Endothelial cell of umbilical vein (primary cell): ENCODE data around the gene MRPL55. TPM values are rescaled to one million over a fixed set of nuclear protein-coding genes. Genes with fewer than 3 reads are reported as not detected.
"Not testable (repeated sequence)": the region's sequence is repeated elsewhere in the genome, so short reads cannot be mapped to it uniquely, and the experiment has no call there.

ENCODE experiments used
- BruUV-seq: library from RNA; stranded (reverse); fragments of 400-500 nt; replicated peaks from 2 replicates; lab custom pipeline; 2021; lab: Mats Ljungman, UMichigan
- CTCF ChIA-PET: fragments of 300-600, 350-600 bp; sonication (Branson Sonifier 250); formaldehyde crosslinking; loops from one replicate; lab custom pipeline; 2021; ENCODE audit warnings: antibody characterized with exemption, inconsistent platforms; lab: Charles Lee
- POLR2A ChIA-PET: fragments of 300-600, 350-600 bp; sonication (Branson Sonifier 250); formaldehyde crosslinking; loops from one replicate; lab custom pipeline; 2021; ENCODE audit warnings: antibody characterized with exemption, inconsistent platforms; lab: Charles Lee
- DNase-seq: peaks from one replicate; pipeline ENCODE4 v3.0.0-alpha.2; 2011; ENCODE audit warnings: low read depth, low spot score
- FAIRE-seq: peaks from 2 replicates; lab custom pipeline; 2011; peaks lifted over from hg19 to GRCh38; lab: Jason Lieb, UNC
- H2AFZ ChIP-seq: 2 replicates; pipeline ENCODE4 v1.6.0; 2012; ENCODE audit warnings: low read depth, low read length, control low read depth, inconsistent platforms
- H3K27ac ChIP-seq: 2 replicates; pipeline ENCODE4 v1.5.1; 2011; ENCODE audit warnings: low read depth, mild to moderate bottlenecking, control low read depth, low read length, moderate library complexity; ENCODE audit not compliant: insufficient read depth
- H3K27me3 ChIP-seq, 2 experiments: 2 replicates each; pipeline versions ENCODE4 v1.6.0 to v1.6.1; 2011; ENCODE audit warnings: low read length in 2 of 2, mixed read lengths in 1 of 2; ENCODE audit not compliant: control insufficient read depth in 2 of 2, insufficient read depth in 2 of 2
- H3K36me3 ChIP-seq, 2 experiments: 2 replicates in 1 of 2; 3 replicates in 1 of 2; pipeline ENCODE4 v1.5.1; 2011; ENCODE audit warnings: low read length in 2 of 2, mild to moderate bottlenecking in 1 of 2, moderate library complexity in 1 of 2; ENCODE audit not compliant: control insufficient read depth in 2 of 2, insufficient read depth in 2 of 2; ENCODE audit errors: extremely low read depth in 1 of 2
- H3K4me1 ChIP-seq: 3 replicates; pipeline ENCODE4 v1.5.1; 2011; ENCODE audit warnings: mild to moderate bottlenecking, low read length; ENCODE audit not compliant: control insufficient read depth, insufficient read depth; ENCODE audit errors: extremely low read depth
- H3K4me2 ChIP-seq: 2 replicates; pipeline ENCODE4 v1.6.1; 2011; ENCODE audit warnings: low read length, control low read depth, mixed read lengths; ENCODE audit not compliant: insufficient read depth
- H3K4me3 ChIP-seq, 3 experiments: fragments of 200-600 bp in 1 of 3; sonication (generic), shearing (Covaris generic) in 1 of 3; replicated peaks in 1 of 3; 2 replicates each; pipeline ENCODE4 v1.5.1; 2011 to 2016; ENCODE audit warnings: control low read depth in 3 of 3, low read length in 3 of 3, mild to moderate bottlenecking in 2 of 3, inconsistent platforms in 1 of 3, low read depth in 1 of 3, moderate library complexity in 1 of 3; ENCODE audit not compliant: insufficient read depth in 1 of 3
- H3K79me2 ChIP-seq: 2 replicates; pipeline ENCODE4 v1.6.0; 2012; ENCODE audit warnings: low read length, inconsistent platforms; ENCODE audit not compliant: control insufficient read depth, insufficient read depth
- H3K9ac ChIP-seq: replicated peaks from 2 replicates; pipeline ENCODE3; 2011; ENCODE audit warnings: low read length, control low read depth; ENCODE audit not compliant: insufficient read depth; ENCODE audit errors: extremely low read depth
- H3K9me1 ChIP-seq: replicated peaks from 3 replicates; pipeline ENCODE4 v1.6.0; 2011; ENCODE audit warnings: mild to moderate bottlenecking, low read length; ENCODE audit not compliant: control insufficient read depth, insufficient read depth; ENCODE audit errors: extremely low read depth
- H3K9me3 ChIP-seq: replicated peaks from 2 replicates; pipeline ENCODE4 v1.5.1; 2012; ENCODE audit warnings: low read length, inconsistent platforms; ENCODE audit not compliant: control insufficient read depth, insufficient read depth
- H4K20me1 ChIP-seq: replicated peaks from 2 replicates; pipeline ENCODE3; 2011; ENCODE audit warnings: mild to moderate bottlenecking, low read length; ENCODE audit not compliant: control insufficient read depth, insufficient read depth; ENCODE audit errors: extremely low read depth
- EZH2 ChIP-seq: IDR thresholded peaks from 2 replicates; pipeline ENCODE4 v1.6.1; 2012; ENCODE audit warnings: borderline replicate concordance, low read depth, mild to moderate bottlenecking, moderate library complexity, low read length, inconsistent platforms; ENCODE audit not compliant: severe bottlenecking
- FOS ChIP-seq: IDR thresholded peaks from 2 replicates; pipeline ENCODE4 v1.6.1; 2011; ENCODE audit warnings: mild to moderate bottlenecking, low read length, moderate library complexity, borderline replicate concordance; ENCODE audit not compliant: insufficient read depth
- GATA2 ChIP-seq: IDR thresholded peaks from 2 replicates; pipeline ENCODE4 v1.7.0; 2011; ENCODE audit warnings: low read depth, mild to moderate bottlenecking, moderate library complexity, mixed read lengths, low read length; ENCODE audit not compliant: insufficient read length, insufficient read depth
- JUN ChIP-seq: IDR thresholded peaks from 2 replicates; pipeline ENCODE4 v1.6.1; 2011; ENCODE audit warnings: borderline replicate concordance, low read depth; ENCODE audit not compliant: insufficient read length, insufficient read depth
- MAX ChIP-seq: IDR thresholded peaks from 2 replicates; pipeline ENCODE4 v1.6.1; 2011; ENCODE audit not compliant: insufficient read depth, insufficient read length
- MYC ChIP-seq: IDR thresholded peaks from one replicate; pipeline ENCODE4 v1.6.1; 2011; ENCODE audit warnings: mild to moderate bottlenecking, low read depth, low read length
- POLR2A ChIP-seq: IDR thresholded peaks from 2 replicates; pipeline ENCODE4 v1.6.1; 2012; ENCODE audit warnings: low read depth, mild to moderate bottlenecking, control low read depth, low read length
- POLR2AphosphoS5 ChIP-seq: IDR thresholded peaks from 2 replicates; pipeline ENCODE4 v1.6.1; 2012; ENCODE audit warnings: low read depth, mild to moderate bottlenecking, control low read depth, low read length, moderate library complexity; ENCODE audit not compliant: insufficient read depth
- dilution Hi-C: fragments of 300-500 bp; cut with MboI; formaldehyde crosslinking; loops from one replicate; pipeline ENCODE4 v1.15.0; 2019; ENCODE audit warnings: low sequenced_read_pairs; ENCODE audit not compliant: extremely low pct_ligation_motif_present
- intact Hi-C: fragments of 100-400 bp; cut with micrococcal nuclease; formaldehyde crosslinking; loops from one replicate; pipeline ENCODE4 v1.10.0; 2022
- polyA plus RNA-seq, 4 experiments: library from polyadenylated mRNA; depleted of rRNA in 3 of 4; stranded (reverse) in 3 of 4; unstranded in 1 of 4; fragments of >200 nt; gene quantifications; 2 replicates each; pipeline versions ENCODE4 v1.2.1 to v1.2.3, GENCODE V29; 2011 to 2012; ENCODE audit warnings: missing spikeins in 1 of 4
- total RNA-seq: library from RNA; stranded (reverse); gene quantifications from 2 replicates; pipeline ENCODE4 v1.2.3, GENCODE V29; 2021
- TF ChIP-seq, protein P1 (sequence below), 2 donors: IDR thresholded peaks; 1 replicate in 1 of 2; 2 replicates in 1 of 2; pipeline ENCODE4 v1.5.1; 2011; ENCODE audit warnings: low read length in 2 of 2, mild to moderate bottlenecking in 2 of 2, moderate library complexity in 2 of 2, control low read depth in 1 of 2, inconsistent platforms in 1 of 2, low read depth in 1 of 2; ENCODE audit not compliant: insufficient read depth in 1 of 2; ENCODE audit errors: extremely low read depth in 1 of 2

The MRPL55 gene
- total and polyA plus RNA-seq, 2 donors (not counting 3 experiments of a cell fraction or from before 2014, with no cell fraction given): 58.7 to 155 TPM

DNA sequence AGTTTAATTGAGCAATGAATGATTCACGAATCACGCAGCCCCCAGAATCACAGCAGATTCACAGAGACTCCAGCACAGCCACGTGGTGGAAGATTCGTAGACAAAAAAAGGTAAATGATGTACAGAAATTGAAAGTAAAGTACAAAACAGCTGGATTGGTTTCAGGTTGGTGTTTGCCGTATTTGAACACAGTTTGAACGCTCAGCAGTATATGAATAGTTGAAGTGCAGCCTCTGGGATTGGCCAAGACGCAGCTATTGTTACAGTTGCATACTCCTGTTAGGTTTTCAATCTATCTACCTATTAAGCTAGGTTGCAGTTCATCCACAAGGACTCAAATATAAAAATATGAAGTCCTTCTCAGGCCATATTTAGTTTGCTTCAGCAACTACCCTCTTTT lies 3.1 kb upstream of the MRPL55 start:
- FAIRE-seq: peak; percentile 12
- H3K9ac ChIP-seq: no peak overlapping the region
- dilution Hi-C loops (no loop called here), intact Hi-C loops (no loop called here)
- H4K20me1 ChIP-seq: no peaks in the 10 kb centered on the region
- H3K9me1 ChIP-seq: no peaks in the 10 kb centered on the region
- H3K4me2 ChIP-seq: no peak overlapping the region
- H3K36me3 ChIP-seq: peaks cover 0 to 3% of the 10 kb centered on the region in 2 experiments
- no peaks in the 10 kb centered on the region for H3K27me3 ChIP-seq
- TF ChIP-seq, protein P1, sequence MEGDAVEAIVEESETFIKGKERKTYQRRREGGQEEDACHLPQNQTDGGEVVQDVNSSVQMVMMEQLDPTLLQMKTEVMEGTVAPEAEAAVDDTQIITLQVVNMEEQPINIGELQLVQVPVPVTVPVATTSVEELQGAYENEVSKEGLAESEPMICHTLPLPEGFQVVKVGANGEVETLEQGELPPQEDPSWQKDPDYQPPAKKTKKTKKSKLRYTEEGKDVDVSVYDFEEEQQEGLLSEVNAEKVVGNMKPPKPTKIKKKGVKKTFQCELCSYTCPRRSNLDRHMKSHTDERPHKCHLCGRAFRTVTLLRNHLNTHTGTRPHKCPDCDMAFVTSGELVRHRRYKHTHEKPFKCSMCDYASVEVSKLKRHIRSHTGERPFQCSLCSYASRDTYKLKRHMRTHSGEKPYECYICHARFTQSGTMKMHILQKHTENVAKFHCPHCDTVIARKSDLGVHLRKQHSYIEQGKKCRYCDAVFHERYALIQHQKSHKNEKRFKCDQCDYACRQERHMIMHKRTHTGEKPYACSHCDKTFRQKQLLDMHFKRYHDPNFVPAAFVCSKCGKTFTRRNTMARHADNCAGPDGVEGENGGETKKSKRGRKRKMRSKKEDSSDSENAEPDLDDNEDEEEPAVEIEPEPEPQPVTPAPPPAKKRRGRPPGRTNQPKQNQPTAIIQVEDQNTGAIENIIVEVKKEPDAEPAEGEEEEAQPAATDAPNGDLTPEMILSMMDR (IDR thresholded peaks at IDR 0.05; ENCODE audit: extremely low read depth in 1 of 2, insufficient read depth in 1 of 2, low read depth in 1 of 2, low read length in 2 of 2): no peak
- TF ChIP-seq MAX (no peak), GATA2 (no peak), POLR2AphosphoS5 (no peak), MYC (no peak), FOS (no peak), EZH2 (no peak), JUN (no peak), POLR2A (no peak)
- peaks cover 13% of the 10 kb centered on the region for H3K4me1 ChIP-seq
- POLR2A ChIA-PET: no interaction called here
- BruUV-seq: no TSS peak
- no peak overlapping the region for H3K27ac ChIP-seq
- H3K79me2 ChIP-seq: peaks cover 13% of the 10 kb centered on the region
- CTCF ChIA-PET: interaction anchor here (0.5 to 0.8 kb wide), 2 partner anchors 19 to 278 kb away, joined by 5 to 6 read pairs; no protein-coding TSS in a partner anchor
- H2AFZ ChIP-seq: no peak overlapping the region
- DNase-seq: no peak
- H3K4me3 ChIP-seq: no peak overlapping the region
- no peaks in the 10 kb centered on the region for H3K9me3 ChIP-seq

DNA sequence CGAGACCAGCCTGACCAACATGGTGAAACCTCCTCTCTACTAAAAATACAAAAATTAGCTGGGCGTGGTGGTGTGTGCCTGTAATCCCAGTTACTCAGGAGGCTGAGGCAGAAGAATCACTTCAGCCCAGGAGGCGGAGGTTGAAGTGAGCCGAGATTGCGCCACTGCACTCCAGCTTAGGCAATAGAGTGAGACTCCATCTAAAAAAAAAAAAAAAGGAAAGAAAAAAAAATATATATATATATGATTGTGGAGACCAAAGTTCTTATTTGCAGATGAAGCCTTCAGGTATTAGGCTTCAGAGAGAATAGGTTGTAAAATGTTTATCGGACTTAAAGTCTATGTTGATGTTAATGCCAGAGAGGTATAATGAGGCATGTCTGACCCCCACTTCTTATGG lies 2.2 kb upstream of the MRPL55 start:
- dilution Hi-C loops, H2AFZ ChIP-seq, H3K9me1 ChIP-seq, H3K9me3 ChIP-seq, H3K27ac ChIP-seq, intact Hi-C loops, DNase-seq, H4K20me1 ChIP-seq, H3K4me3 ChIP-seq, H3K9ac ChIP-seq, POLR2A ChIA-PET, H3K4me2 ChIP-seq, FAIRE-seq, H3K27me3 ChIP-seq, H3K36me3 ChIP-seq, CTCF ChIA-PET, BruUV-seq: not testable (repeated sequence)
- Histone ChIP-seq H3K79me2 (peaks cover 13% of the 10 kb centered on the region), H3K4me1 (peaks cover 13% of the 10 kb centered on the region)
